ENCODE data around the gene ANKFY1.

DNA sequence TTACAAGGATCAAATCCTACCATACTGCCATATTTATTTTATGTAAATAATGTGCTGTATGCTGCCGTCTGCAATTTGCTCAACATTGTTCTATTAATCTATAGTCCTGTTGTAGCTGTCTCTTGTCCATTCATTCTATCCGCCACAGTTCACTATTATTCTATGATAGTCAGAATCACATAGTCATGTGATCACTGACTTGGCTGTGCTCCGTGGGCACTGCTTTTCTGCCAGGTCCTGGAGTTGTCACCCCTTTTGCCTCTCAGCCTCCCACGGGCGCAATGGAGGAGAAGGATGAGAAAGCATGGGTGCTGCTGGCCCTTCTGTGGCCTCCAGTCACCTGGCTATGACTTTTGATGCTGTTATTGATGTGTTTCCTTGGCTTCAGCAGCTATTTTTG, 37.3 kb upstream of the ANKFY1 start:
- TF ChIP-seq ZNF274 (IDR thresholded peaks at IDR 0.05; ENCODE audit: low read depth, low read length): no peak
- no peak for TF ChIP-seq YY1 (IDR thresholded peaks at IDR 0.05; ENCODE audit: insufficient read depth, insufficient read length)
